Kidney (tissue), 14 donors: ENCODE data around the gene ANKS1A. TPM values are rescaled to one million over a fixed set of nuclear protein-coding genes. Genes with fewer than 3 reads are reported as not detected.
A peak's percentile ranks its signal among the peaks of the same experiment; 100 is the strongest.

Experiments
- DNase-seq, 5 donors: peaks; one replicate each; pipeline ENCODE4 v3.0.0-alpha.2; 2013 to 2020
- FAIRE-seq: peaks from 2 replicates; lab custom pipeline; 2012; peaks lifted over from hg19 to GRCh38; lab: Jason Lieb, UNC
- H3K27ac ChIP-seq, 2 donors: one replicate each; pipeline ENCODE4 v1.7.0; 2013; ENCODE audit warnings: low read depth in 2 of 2, low read length in 2 of 2, inconsistent platforms in 1 of 2
- H3K27me3 ChIP-seq: one replicate; pipeline ENCODE4 v1.7.1; 2013; ENCODE audit warnings: low read length, inconsistent platforms; ENCODE audit not compliant: control insufficient read depth, insufficient read depth
- H3K36me3 ChIP-seq, 3 donors: one replicate each; pipeline versions ENCODE4 v1.7.0 to v1.7.1; 2013; ENCODE audit warnings: low read length in 3 of 3, control low read depth in 1 of 3, inconsistent platforms in 1 of 3; ENCODE audit not compliant: insufficient read depth in 3 of 3, control insufficient read depth in 2 of 3
- H3K4me1 ChIP-seq, 3 donors: one replicate each; pipeline versions ENCODE4 v1.7.0 to v1.7.1; 2013; ENCODE audit warnings: low read length in 3 of 3, inconsistent platforms in 1 of 3, low read depth in 1 of 3; ENCODE audit not compliant: control insufficient read depth in 2 of 3, insufficient read depth in 2 of 3
- H3K4me3 ChIP-seq, 3 donors: one replicate each; pipeline versions ENCODE4 v1.7.0 to v1.8.1; 2013; ENCODE audit warnings: low read length in 3 of 3, control low read depth in 1 of 3, inconsistent platforms in 1 of 3
- H3K9ac ChIP-seq, 3 donors: one replicate each; pipeline versions ENCODE4 v1.7.0 to v1.7.1; 2013; ENCODE audit warnings: low read length in 3 of 3, control low read depth in 1 of 3, inconsistent platforms in 1 of 3
- H3K9me3 ChIP-seq, 3 donors: one replicate each; pipeline versions ENCODE4 v1.7.0 to v1.7.1; 2013; ENCODE audit warnings: low read length in 3 of 3, control low read depth in 1 of 3, inconsistent platforms in 1 of 3; ENCODE audit not compliant: control insufficient read depth in 2 of 3, insufficient read depth in 1 of 3
- intact Hi-C: fragments of 100-400 bp; cut with DNase I; formaldehyde crosslinking; loops from one replicate; pipeline ENCODE4 v1.11.1; 2022
- polyA plus RNA-seq: library from polyadenylated mRNA; stranded (reverse); fragments of 350-450 nt; fragmentation: Illumina TruSeq; extraction: RNeasy Lipid Tissue Mini Kit (QIAGEN cat#74804); gene quantifications from one replicate; pipeline ENCODE4 v1.2.3, GENCODE V29; 2014; ENCODE audit warnings: low read depth, low replicate concordance; ENCODE audit not compliant: insufficient read depth
- total RNA-seq: library from RNA; stranded (reverse); fragmentation: NEBNext Ultra II Directional; extraction: Animal tissue kit (Norgen Biotek cat#: 25700); gene quantifications from one replicate; pipeline ENCODE4 v1.2.1, GENCODE V29; 2021
- TF ChIP-seq, protein P1 (sequence below): IDR thresholded peaks from 3 replicates; pipeline ENCODE4 v1.5.1; 2012; ENCODE audit warnings: mild to moderate bottlenecking, moderate library complexity, borderline replicate concordance; ENCODE audit not compliant: insufficient read depth; ENCODE audit errors: extremely low read depth
- donor health status: control.
- donor health status: control.
- donor health status: control.
- donor health status: control.
- donor health status: control.
- donor health status: DM: yes; HTN: yes; CAD: no.
- donor health status: Normal renal cell carcinoma (clear cell type).

ANKS1A gene
- total and polyA plus RNA-seq, 2 donors from 2014 or later = 9.4 to 25.9 TPM

DNA sequence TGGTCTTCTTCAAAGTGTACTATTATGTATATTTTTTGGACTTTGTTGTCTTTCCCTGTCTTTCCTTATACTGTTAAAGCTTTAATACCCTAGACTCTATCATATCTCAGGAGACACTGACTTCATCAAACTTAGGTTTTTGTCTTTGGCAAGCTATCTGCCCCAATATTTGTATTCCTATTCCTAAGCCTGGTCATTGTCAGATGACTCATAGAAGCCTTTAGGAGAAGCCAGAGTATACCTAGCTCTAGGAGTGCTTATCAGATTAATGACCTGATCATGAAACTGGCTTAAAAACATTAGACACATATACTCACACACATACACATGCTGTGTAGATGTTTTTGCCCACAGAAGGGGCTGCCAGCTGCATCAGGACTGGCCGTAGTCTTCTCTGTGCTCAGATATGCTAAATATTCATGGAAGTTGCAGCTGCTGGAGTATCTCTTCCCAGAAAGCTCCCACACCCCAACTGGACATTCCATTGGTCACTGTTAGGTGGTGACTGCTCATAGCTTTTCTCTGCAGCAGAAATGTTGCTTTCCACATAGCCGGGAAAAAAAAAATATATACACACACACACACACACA, 102.0 kb downstream of the ANKS1A start:
- no peak overlapping the region for H3K27ac ChIP-seq
- intact Hi-C loops = no loop called here
- no peak for DNase-seq

DNA sequence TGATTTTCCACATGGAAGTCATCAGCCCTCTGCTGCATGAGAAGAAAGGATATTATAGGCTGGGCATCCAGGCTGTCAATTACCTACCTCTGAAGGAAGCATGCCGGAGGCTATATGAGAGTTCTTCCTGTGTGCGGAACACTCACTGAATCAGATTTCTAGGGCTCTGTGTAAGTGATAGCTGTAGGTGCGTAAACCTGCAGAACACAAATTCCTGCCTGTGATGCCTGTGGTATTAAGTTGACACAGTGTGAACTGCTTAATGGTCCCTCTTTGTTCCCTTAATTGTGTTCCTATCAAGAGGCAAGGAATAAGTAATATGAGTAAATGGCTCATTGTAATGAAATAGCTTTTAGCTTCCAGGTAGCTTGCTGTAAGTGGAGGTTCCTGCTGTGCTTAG, 103.3 kb downstream of the ANKS1A start:
- no peaks in the 10 kb centered on the region for H3K4me1 ChIP-seq

More for the DNA sequence above, 102.0 kb downstream of the ANKS1A start:
- Histone ChIP-seq H3K9me3 (no peaks in the 10 kb centered on the region), H3K4me3 (no peak overlapping the region), H3K36me3 (peaks cover 0 to 43% (median 37%) of the 10 kb centered on the region in 3 donors), H3K27me3 (no peaks in the 10 kb centered on the region), H3K9ac (no peak overlapping the region), H3K4me1 (peaks cover 0 to 5% (median 0%) of the 10 kb centered on the region in 3 donors)
- FAIRE-seq = no peak
- TF ChIP-seq, protein P1, sequence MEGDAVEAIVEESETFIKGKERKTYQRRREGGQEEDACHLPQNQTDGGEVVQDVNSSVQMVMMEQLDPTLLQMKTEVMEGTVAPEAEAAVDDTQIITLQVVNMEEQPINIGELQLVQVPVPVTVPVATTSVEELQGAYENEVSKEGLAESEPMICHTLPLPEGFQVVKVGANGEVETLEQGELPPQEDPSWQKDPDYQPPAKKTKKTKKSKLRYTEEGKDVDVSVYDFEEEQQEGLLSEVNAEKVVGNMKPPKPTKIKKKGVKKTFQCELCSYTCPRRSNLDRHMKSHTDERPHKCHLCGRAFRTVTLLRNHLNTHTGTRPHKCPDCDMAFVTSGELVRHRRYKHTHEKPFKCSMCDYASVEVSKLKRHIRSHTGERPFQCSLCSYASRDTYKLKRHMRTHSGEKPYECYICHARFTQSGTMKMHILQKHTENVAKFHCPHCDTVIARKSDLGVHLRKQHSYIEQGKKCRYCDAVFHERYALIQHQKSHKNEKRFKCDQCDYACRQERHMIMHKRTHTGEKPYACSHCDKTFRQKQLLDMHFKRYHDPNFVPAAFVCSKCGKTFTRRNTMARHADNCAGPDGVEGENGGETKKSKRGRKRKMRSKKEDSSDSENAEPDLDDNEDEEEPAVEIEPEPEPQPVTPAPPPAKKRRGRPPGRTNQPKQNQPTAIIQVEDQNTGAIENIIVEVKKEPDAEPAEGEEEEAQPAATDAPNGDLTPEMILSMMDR = no peak

DNA sequence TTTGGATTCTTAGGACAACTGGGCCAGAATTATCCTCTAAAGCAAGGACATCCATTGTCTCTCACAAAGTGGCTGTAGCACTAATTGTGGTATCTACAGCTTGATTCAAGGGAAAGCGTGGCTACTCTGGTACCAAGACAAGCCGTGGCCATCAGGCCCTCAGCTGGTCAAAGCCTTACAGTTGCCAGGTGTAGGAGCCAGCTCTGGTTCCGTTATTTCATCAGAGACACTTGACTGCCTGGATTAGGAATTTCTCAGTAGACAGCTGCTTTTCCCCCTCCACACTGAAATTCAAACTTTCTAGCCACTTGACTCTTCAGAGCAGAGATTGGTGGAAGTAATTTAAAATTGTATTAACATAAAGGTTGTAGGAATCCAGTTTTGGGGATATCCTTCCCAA, 104.2 kb downstream of the ANKS1A start:
- no peak for FAIRE-seq
- intact Hi-C loops = no loop called here
- H3K4me1 ChIP-seq = no peaks in the 10 kb centered on the region
- TF ChIP-seq, protein P1 = no peak
- H3K9ac ChIP-seq = no peak overlapping the region
- H3K27me3 ChIP-seq = no peaks in the 10 kb centered on the region
- DNase-seq = no peak
- no peaks in the 10 kb centered on the region for H3K9me3 ChIP-seq
- no peak overlapping the region for H3K4me3 ChIP-seq
- no peak overlapping the region for H3K27ac ChIP-seq
- H3K36me3 ChIP-seq = peaks cover 0 to 37% (median 35%) of the 10 kb centered on the region in 3 donors

More for the DNA sequence above, 103.3 kb downstream of the ANKS1A start:
- Histone ChIP-seq H3K9me3 (no peaks in the 10 kb centered on the region), H3K27me3 (no peaks in the 10 kb centered on the region), H3K4me3 (no peak overlapping the region), H3K9ac (no peak overlapping the region), H3K27ac (no peak overlapping the region), H3K36me3 (peaks cover 0 to 37% (median 35%) of the 10 kb centered on the region in 3 donors)
- FAIRE-seq (no peak), DNase-seq (peak in 3 of 5 donors; percentile 17 to 38 (median 37))
- intact Hi-C loops = no loop called here
- TF ChIP-seq, protein P1 = no peak
